Mesenchymal stem cell (in vitro differentiated cells and primary cell): Measurements from ENCODE around the gene SCLY.
A peak's percentile ranks its signal among the peaks of the same experiment; 100 is the strongest.

ENCODE experiments used
- DNase-seq: peaks from one replicate; pipeline ENCODE4 v3.0.0-alpha.2; 2013
- H2AFZ ChIP-seq: one replicate; pipeline ENCODE4 v1.6.1; 2013; ENCODE audit warnings: low read depth, mild to moderate bottlenecking, control low read depth, inconsistent platforms, low read length, moderate library complexity
- H2AK5ac ChIP-seq: 2 replicates; pipeline ENCODE4 v1.6.1; 2013; ENCODE audit warnings: low read length, moderate library complexity, mild to moderate bottlenecking, inconsistent platforms; ENCODE audit not compliant: severe bottlenecking
- H2BK120ac ChIP-seq: one replicate; pipeline ENCODE4 v1.6.1; 2013; ENCODE audit warnings: low read depth, mild to moderate bottlenecking, inconsistent platforms, low read length, moderate library complexity
- H2BK12ac ChIP-seq, 2 experiments: one replicate each; pipeline ENCODE4 v1.6.1; 2013; ENCODE audit warnings: inconsistent platforms in 2 of 2, low read length in 2 of 2, mild to moderate bottlenecking in 2 of 2, moderate library complexity in 2 of 2, control low read depth in 1 of 2
- H2BK15ac ChIP-seq: one replicate; pipeline ENCODE4 v1.6.1; 2013; ENCODE audit warnings: mild to moderate bottlenecking, low read depth, inconsistent platforms; ENCODE audit not compliant: poor library complexity, severe bottlenecking
- H2BK5ac ChIP-seq: 2 replicates; pipeline ENCODE4 v1.6.1; 2013; ENCODE audit warnings: low read depth, mild to moderate bottlenecking, low read length, control low read depth, inconsistent platforms; ENCODE audit not compliant: poor library complexity, severe bottlenecking
- H3K14ac ChIP-seq, 2 experiments: one replicate each; pipeline ENCODE4 v1.6.1; 2013; ENCODE audit warnings: inconsistent platforms in 2 of 2, low read length in 2 of 2, control low read depth in 1 of 2, mild to moderate bottlenecking in 1 of 2, moderate library complexity in 1 of 2
- H3K18ac ChIP-seq, 2 experiments: one replicate each; pipeline ENCODE4 v1.6.1; 2013; ENCODE audit warnings: inconsistent platforms in 2 of 2, low read length in 2 of 2, control low read depth in 1 of 2, low read depth in 1 of 2, mild to moderate bottlenecking in 1 of 2
- H3K23ac ChIP-seq, 2 experiments: one replicate each; pipeline ENCODE4 v1.6.1; 2013; ENCODE audit warnings: inconsistent platforms in 2 of 2, low read length in 2 of 2, mild to moderate bottlenecking in 2 of 2, moderate library complexity in 2 of 2, control low read depth in 1 of 2
- H3K27ac ChIP-seq: 2 replicates; pipeline ENCODE4 v1.5.1; 2013; ENCODE audit warnings: mild to moderate bottlenecking, moderate library complexity, low read length, control low read depth, inconsistent platforms; ENCODE audit not compliant: poor library complexity, severe bottlenecking
- H3K27me3 ChIP-seq, 2 experiments: 2 replicates each; pipeline versions ENCODE4 v1.6.1 to v1.7.0; 2013; ENCODE audit warnings: low read length in 2 of 2, mild to moderate bottlenecking in 2 of 2, moderate library complexity in 2 of 2, control low read depth in 1 of 2, inconsistent platforms in 1 of 2; ENCODE audit not compliant: control insufficient read depth in 1 of 2, insufficient read depth in 1 of 2
- H3K36me3 ChIP-seq, 2 experiments: 2 replicates each; pipeline versions ENCODE4 v1.6.1 to v1.7.0; 2013; ENCODE audit warnings: low read length in 2 of 2, control low read depth in 1 of 2, inconsistent platforms in 1 of 2, low read depth in 1 of 2, mild to moderate bottlenecking in 1 of 2; ENCODE audit not compliant: insufficient read depth in 2 of 2, control insufficient read depth in 1 of 2
- H3K4ac ChIP-seq, 2 experiments: one replicate each; pipeline ENCODE4 v1.6.1; 2013; ENCODE audit warnings: inconsistent platforms in 2 of 2, low read length in 2 of 2, mild to moderate bottlenecking in 2 of 2, moderate library complexity in 2 of 2, control low read depth in 1 of 2, low read depth in 1 of 2
- H3K4me1 ChIP-seq: 2 replicates; pipeline ENCODE4 v1.6.1; 2013; ENCODE audit warnings: low read depth, low read length, control low read depth; ENCODE audit not compliant: control insufficient read depth, insufficient read depth
- H3K4me2 ChIP-seq: 2 replicates; pipeline ENCODE4 v1.6.1; 2013; ENCODE audit warnings: low read length, mild to moderate bottlenecking, inconsistent platforms; ENCODE audit not compliant: poor library complexity, severe bottlenecking
- H3K4me3 ChIP-seq, 2 experiments: 2 replicates each; pipeline versions ENCODE4 v1.5.1 to v1.7.0; 2013; ENCODE audit warnings: low read length in 2 of 2, mild to moderate bottlenecking in 2 of 2, control low read depth in 1 of 2, low read depth in 1 of 2; ENCODE audit not compliant: insufficient read depth in 1 of 2
- H3K79me1 ChIP-seq: replicated peaks from 2 replicates; pipeline ENCODE4 v1.6.1; 2013; ENCODE audit warnings: mild to moderate bottlenecking, control low read depth, low read length, inconsistent platforms; ENCODE audit not compliant: poor library complexity, severe bottlenecking
- H3K9ac ChIP-seq: 2 replicates; pipeline ENCODE4 v1.7.0; 2013; ENCODE audit warnings: mild to moderate bottlenecking, low read length, moderate library complexity
- H3K9me3 ChIP-seq: 2 replicates; pipeline ENCODE4 v1.7.0; 2013; ENCODE audit warnings: mild to moderate bottlenecking, low read length; ENCODE audit not compliant: control insufficient read depth
- H4K8ac ChIP-seq: one replicate; pipeline ENCODE4 v1.6.1; 2013; ENCODE audit warnings: inconsistent platforms, mild to moderate bottlenecking, low read length, moderate library complexity
- H4K91ac ChIP-seq: one replicate; pipeline ENCODE4 v1.6.1; 2013; ENCODE audit warnings: mild to moderate bottlenecking, low read length, inconsistent platforms
- WGBS: methylation state at CpG from one replicate; pipeline ENCODE4 v1.1.7; 2013; ENCODE audit warnings: mixed read lengths; 5-methylcytosine and 5-hydroxymethylcytosine counted together

The SCLY gene

GRCh38 chr2:238131761-238132462 lies 71.1 kb downstream of the SCLY start:
- H3K36me3 ChIP-seq, result no peaks in the 10 kb centered on the region
- no peak overlapping the region for H4K8ac ChIP-seq
- no peak overlapping the region for H3K27ac ChIP-seq
- H3K18ac ChIP-seq, result no peak overlapping the region
- no peak overlapping the region for H2BK5ac ChIP-seq
- H4K91ac ChIP-seq, result no peak overlapping the region
- no peaks in the 10 kb centered on the region for H3K9me3 ChIP-seq
- H3K4me3 ChIP-seq, result no peak overlapping the region
- H3K9ac ChIP-seq, result no peak overlapping the region
- DNase-seq, result no peak
- H3K27me3 ChIP-seq, result no peaks in the 10 kb centered on the region
- no peak overlapping the region for H2BK12ac ChIP-seq
- no peak overlapping the region for H3K23ac ChIP-seq
- no peak overlapping the region for H3K4ac ChIP-seq
- peaks cover 3% of the 10 kb centered on the region for H3K4me1 ChIP-seq
- no peak overlapping the region for H2AK5ac ChIP-seq
- no peak overlapping the region for H2BK120ac ChIP-seq
- H3K4me2 ChIP-seq, result no peak overlapping the region
- no peaks in the 10 kb centered on the region for H3K79me1 ChIP-seq
- H2BK15ac ChIP-seq, result no peak overlapping the region
- H3K14ac ChIP-seq, result no peak overlapping the region
- 91% methylated on average over 14 of the region's 14 CpGs for WGBS
- no peak overlapping the region for H2AFZ ChIP-seq

- Histone ChIP-seq H4K8ac (no peak overlapping the region), H2BK15ac (no peak overlapping the region), H2AK5ac (no peak overlapping the region), H3K4ac (no peak overlapping the region), H4K91ac (no peak overlapping the region), H2BK5ac (no peak overlapping the region), H3K4me3 (no peak overlapping the region), H3K23ac (no peak overlapping the region), H2BK120ac (no peak overlapping the region), H2AFZ (no peak overlapping the region), H3K4me1 (peaks cover 3% of the 10 kb centered on the region), H3K14ac (no peak overlapping the region), H3K18ac (no peak overlapping the region), H3K79me1 (no peaks in the 10 kb centered on the region), H3K9ac (no peak overlapping the region), H3K27ac (no peak overlapping the region), H3K9me3 (no peaks in the 10 kb centered on the region), H2BK12ac (no peak overlapping the region), H3K4me2 (no peak overlapping the region), H3K27me3 (no peaks in the 10 kb centered on the region), H3K36me3 (no peaks in the 10 kb centered on the region)
- WGBS, result 86% methylated on average over 23 of the region's 23 CpGs
- DNase-seq, result no peak
Measured at GRCh38 chr2:238132463-238133450, 72.0 kb downstream of the SCLY start.

- H3K4me1 ChIP-seq, result peaks cover 7% of the 10 kb centered on the region
- H3K36me3 ChIP-seq, result no peaks in the 10 kb centered on the region
- H3K18ac ChIP-seq, result no peak overlapping the region
- no peak overlapping the region for H3K27ac ChIP-seq
- H3K4me3 ChIP-seq, result no peak overlapping the region
- H3K23ac ChIP-seq, result no peak overlapping the region
- H2BK5ac ChIP-seq, result no peak overlapping the region
- no peak overlapping the region for H2BK15ac ChIP-seq
- H3K14ac ChIP-seq, result no peak overlapping the region
- H3K4me2 ChIP-seq, result no peak overlapping the region
- H3K9ac ChIP-seq, result no peak overlapping the region
- peak overlapping the region in 1 of 2 experiments; percentile 37 for H2BK12ac ChIP-seq
- H3K9me3 ChIP-seq, result no peaks in the 10 kb centered on the region
- H4K8ac ChIP-seq, result no peak overlapping the region
- no peak overlapping the region for H4K91ac ChIP-seq
- no peak overlapping the region for H2AFZ ChIP-seq
- no peak for DNase-seq
- H2BK120ac ChIP-seq, result no peak overlapping the region
- no peak overlapping the region for H3K4ac ChIP-seq
- 75% methylated on average over 14 of the region's 14 CpGs for WGBS
- no peak overlapping the region for H2AK5ac ChIP-seq
- H3K79me1 ChIP-seq, result no peaks in the 10 kb centered on the region
- H3K27me3 ChIP-seq, result no peaks in the 10 kb centered on the region
Measured at GRCh38 chr2:238133499-238134392, 72.9 kb downstream of the SCLY start.
